PFSK-1 (cell line): ENCODE measurements around the gene LRRC7.

Source experiments
- FOXP2 ChIP-seq: optimal IDR thresholded peaks from 2 replicates; pipeline ENCODE3; 2011; ENCODE audit warnings: borderline replicate concordance, control low read depth, inconsistent platforms; ENCODE audit not compliant: insufficient read depth; ENCODE audit errors: extremely low read length, extremely low read depth
- POLR2AphosphoS5 ChIP-seq: IDR thresholded peaks from 2 replicates; pipeline ENCODE4 v1.6.1; 2012; ENCODE audit warnings: low read depth, mild to moderate bottlenecking, control low read depth, low read length, moderate library complexity
- SIN3A ChIP-seq: IDR thresholded peaks from 2 replicates; pipeline ENCODE4 v1.6.1; 2012; ENCODE audit warnings: mild to moderate bottlenecking, low read length, moderate library complexity, borderline replicate concordance; ENCODE audit not compliant: insufficient read depth
- TAF1 ChIP-seq: IDR thresholded peaks from 2 replicates; pipeline ENCODE4 v1.6.1; 2012; ENCODE audit warnings: low read length, control low read depth, borderline replicate concordance; ENCODE audit not compliant: insufficient read depth
- TF ChIP-seq, protein P1 (sequence below), 2 experiments: IDR thresholded peaks; 2 replicates each; pipeline versions ENCODE4 v1.6.1 to v1.8.0; 2011 to 2012; ENCODE audit warnings: low read depth in 2 of 2, low read length in 2 of 2, control low read depth in 1 of 2, inconsistent platforms in 1 of 2, mild to moderate bottlenecking in 1 of 2, moderate library complexity in 1 of 2; ENCODE audit not compliant: insufficient read depth in 1 of 2

LRRC7 gene

DNA sequence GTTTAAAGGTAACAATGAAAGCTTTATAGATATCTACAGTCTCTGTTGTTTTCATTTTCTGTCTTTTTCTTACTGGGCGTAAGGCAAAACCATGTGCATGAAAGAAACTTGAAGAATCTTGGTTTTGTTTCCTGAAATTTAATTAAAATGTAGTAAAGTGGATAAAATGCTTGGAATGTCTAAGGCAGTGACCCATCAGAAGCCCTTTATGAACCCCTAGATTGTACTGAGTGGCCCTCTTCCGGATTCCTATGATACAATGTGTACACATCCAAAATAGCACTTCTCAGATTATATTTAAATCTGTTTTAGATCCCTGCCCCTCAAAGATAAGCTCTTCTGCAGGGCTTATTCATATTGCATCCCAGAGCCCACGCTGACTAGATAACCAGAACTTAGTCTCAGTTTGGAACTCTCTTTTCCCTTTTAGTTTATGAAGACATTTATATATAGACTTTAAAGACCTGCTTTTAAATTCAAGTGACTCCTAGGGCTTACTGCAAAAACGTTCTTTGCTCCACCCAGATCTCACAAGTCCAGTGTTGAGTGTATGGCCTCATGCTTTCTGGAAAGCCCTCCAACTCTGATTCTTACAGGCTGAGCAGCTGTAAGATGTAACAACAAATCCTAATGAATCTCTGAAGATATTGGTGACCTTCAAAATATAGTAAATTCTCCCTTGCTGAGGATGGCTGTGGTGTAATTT, 142.9 kb downstream of the LRRC7 start:
- no peak for TF ChIP-seq TAF1
- TF ChIP-seq FOXP2: no peak
- no peak for TF ChIP-seq POLR2AphosphoS5
- TF ChIP-seq, protein P1, sequence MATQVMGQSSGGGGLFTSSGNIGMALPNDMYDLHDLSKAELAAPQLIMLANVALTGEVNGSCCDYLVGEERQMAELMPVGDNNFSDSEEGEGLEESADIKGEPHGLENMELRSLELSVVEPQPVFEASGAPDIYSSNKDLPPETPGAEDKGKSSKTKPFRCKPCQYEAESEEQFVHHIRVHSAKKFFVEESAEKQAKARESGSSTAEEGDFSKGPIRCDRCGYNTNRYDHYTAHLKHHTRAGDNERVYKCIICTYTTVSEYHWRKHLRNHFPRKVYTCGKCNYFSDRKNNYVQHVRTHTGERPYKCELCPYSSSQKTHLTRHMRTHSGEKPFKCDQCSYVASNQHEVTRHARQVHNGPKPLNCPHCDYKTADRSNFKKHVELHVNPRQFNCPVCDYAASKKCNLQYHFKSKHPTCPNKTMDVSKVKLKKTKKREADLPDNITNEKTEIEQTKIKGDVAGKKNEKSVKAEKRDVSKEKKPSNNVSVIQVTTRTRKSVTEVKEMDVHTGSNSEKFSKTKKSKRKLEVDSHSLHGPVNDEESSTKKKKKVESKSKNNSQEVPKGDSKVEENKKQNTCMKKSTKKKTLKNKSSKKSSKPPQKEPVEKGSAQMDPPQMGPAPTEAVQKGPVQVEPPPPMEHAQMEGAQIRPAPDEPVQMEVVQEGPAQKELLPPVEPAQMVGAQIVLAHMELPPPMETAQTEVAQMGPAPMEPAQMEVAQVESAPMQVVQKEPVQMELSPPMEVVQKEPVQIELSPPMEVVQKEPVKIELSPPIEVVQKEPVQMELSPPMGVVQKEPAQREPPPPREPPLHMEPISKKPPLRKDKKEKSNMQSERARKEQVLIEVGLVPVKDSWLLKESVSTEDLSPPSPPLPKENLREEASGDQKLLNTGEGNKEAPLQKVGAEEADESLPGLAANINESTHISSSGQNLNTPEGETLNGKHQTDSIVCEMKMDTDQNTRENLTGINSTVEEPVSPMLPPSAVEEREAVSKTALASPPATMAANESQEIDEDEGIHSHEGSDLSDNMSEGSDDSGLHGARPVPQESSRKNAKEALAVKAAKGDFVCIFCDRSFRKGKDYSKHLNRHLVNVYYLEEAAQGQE (IDR thresholded peaks at IDR 0.05; ENCODE audit: insufficient read depth in 1 of 2, low read depth in 2 of 2, low read length in 2 of 2): no peak
- TF ChIP-seq SIN3A: no peak

DNA sequence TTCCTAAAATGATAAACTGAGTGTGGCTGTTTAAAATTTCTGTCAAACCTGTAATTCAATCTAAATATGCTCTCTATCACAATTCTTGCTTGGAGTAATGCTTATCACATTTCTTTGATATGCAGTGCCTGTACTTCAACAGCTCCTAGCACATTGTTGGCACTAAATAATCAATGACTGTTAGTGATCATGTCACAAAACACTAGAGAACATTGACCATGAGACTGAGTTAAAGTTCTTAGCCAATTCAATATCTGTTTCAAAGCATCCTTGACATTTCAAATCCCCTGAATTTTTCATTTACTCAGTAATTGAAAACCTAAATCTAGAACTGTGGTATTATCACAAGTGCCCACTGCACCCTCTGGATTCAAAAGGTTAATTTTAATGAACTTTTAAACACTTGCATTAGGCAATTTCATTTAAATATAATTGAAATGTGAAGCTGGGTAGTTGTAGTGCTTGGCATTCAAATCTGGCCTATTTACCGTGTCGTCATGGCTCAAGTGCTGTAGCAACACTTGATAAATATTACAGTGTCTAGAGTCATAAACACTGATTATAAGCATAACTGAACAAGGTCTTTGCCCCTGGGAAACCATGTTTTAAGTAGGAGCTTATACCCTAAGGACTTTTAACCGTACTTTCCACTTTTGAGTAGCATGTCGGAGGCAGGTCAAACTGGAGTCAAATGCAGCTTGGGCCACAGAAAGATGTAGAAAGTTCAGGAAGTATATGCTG, 143.6 kb downstream of the LRRC7 start:
- TF ChIP-seq SIN3A (no peak), TAF1 (no peak), FOXP2 (no peak), POLR2AphosphoS5 (no peak)
- TF ChIP-seq, protein P1 (IDR thresholded peaks at IDR 0.05; ENCODE audit: insufficient read depth in 1 of 2, low read depth in 2 of 2, low read length in 2 of 2): no peak

DNA sequence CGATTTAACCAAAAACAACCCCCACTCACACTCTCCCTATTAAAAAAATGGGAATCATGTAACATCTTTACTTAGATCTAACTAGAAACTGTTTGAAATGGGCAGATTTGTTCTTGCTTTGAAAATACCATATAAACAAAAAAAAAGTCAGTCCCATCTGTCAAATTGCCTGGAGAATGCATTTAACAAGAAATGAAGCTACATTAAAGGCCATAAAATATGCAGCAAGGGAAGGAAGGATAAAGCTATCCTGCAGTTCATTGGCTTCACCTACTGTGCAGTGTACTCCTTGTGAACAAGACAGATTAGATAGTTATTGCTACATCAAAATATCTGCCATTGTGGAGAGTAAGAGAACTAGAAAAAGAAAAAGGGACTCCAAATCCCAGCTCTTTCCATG, 160.5 kb downstream of the LRRC7 start:
- no peak for TF ChIP-seq TAF1
- TF ChIP-seq, protein P1 (IDR thresholded peaks at IDR 0.05; ENCODE audit: insufficient read depth in 1 of 2, low read depth in 2 of 2, low read length in 2 of 2): no peak
- TF ChIP-seq SIN3A: no peak
- no peak for TF ChIP-seq FOXP2

DNA sequence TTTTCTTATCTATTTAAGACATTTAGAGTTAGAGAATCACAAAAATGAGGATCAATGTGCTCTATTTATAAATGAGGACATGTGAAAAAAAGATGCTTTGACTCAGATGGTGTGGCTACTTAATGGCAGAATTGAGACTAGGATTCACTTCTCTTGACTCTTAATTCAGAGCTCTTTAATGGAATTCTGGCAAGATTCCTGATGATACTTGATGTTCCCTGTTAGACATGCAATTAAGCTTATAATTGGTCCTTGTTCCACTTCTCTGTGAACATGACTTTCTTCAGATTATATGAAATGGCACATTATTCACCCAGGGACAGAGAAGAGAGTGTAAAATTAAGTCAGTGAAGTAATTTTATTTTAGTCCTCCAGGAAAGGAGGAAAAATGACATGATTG, 165.3 kb downstream of the LRRC7 start:
- TF ChIP-seq, protein P1 (IDR thresholded peaks at IDR 0.05; ENCODE audit: insufficient read depth in 1 of 2, low read depth in 2 of 2, low read length in 2 of 2): no peak
- TF ChIP-seq FOXP2: no peak
- no peak for TF ChIP-seq SIN3A
- TF ChIP-seq TAF1: no peak
- no peak for TF ChIP-seq POLR2AphosphoS5
